Amygdala (tissue), 56 donors: Measurements from ENCODE around the gene TRIM43.
"Not testable (repeated sequence)": the region's sequence is repeated elsewhere in the genome, so short reads cannot be mapped to it uniquely, and the experiment has no call there.

Experiments
- DNase-seq, 56 donors: peaks; one replicate each; lab custom pipeline; 2025; lab: John Stamatoyannopoulos, UW

Gene TRIM43

DNA sequence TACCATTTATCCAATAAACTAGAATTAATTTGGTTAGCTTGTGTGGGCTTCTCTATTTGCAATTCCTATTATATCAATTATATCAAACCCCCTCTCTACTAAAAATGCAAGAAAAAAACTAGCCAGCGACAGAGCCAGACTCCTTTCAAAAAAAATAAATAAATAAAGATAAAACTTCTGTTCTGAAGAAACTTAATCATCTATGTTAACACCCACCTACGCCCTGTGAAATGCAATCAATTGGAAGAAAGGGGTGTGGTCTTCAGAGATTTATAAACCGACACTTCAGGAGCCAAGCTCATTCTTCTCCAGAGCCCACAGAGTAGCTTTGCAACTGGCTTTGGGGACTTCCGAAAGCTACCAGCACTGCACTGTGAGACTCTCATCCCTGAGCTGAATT lies at the start of gene TRIM43:
TSS of gene TRIM43 (plus strand) at position 301 of the 400 bp plus-strand sequence. CDS start 2,023 bp downstream, outside the sequence.
- DNase-seq: not testable (repeated sequence)

DNA sequence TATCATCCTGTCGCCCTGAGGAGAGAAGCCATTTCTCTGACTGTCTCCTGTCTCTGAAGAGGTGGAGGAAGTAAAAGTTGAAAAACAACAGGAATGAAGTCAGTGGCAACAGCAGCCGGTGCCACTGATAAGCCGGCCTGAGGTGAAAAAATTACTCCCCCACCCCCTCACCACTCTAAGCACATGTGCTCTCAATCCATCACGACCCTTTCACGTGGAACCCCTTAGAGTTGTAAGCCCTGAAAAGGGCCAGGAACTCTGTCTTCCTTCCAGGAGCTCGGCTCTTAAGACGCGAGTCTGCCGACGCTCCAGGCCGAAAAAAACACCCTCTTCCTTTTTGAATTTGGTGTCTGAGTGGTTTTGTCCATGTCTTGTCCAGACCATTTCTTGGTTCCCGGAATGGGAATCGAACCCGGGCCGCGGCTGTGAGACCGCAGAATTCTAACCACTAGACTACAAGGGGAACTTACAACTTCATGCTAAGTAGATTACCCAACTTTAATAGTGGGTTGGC lies 40.7 kb upstream of the TRIM43 start:
- DNase-seq: no peak

DNA sequence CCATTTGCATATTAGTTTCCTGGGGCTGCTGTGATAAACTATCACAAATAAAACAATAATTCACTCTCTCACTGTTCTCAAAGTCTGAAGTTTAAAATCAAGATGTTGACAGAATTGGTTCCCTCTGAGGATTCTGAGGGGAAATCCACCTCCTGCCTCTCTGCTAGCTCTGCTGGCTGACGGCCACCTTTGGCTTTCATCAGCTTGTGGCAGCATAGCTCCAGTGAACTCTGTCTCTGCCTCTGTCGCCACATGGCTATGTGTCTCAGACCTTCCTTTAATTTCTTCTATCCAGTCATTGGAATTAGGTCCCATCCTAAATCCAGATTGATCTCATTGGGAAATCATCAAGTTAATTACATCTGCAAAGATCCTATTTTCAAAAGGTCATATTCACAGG lies 38.9 kb upstream of the TRIM43 start:
- DNase-seq: peak in 16 of 56 donors; percentile 4 to 55 (median 20)

DNA sequence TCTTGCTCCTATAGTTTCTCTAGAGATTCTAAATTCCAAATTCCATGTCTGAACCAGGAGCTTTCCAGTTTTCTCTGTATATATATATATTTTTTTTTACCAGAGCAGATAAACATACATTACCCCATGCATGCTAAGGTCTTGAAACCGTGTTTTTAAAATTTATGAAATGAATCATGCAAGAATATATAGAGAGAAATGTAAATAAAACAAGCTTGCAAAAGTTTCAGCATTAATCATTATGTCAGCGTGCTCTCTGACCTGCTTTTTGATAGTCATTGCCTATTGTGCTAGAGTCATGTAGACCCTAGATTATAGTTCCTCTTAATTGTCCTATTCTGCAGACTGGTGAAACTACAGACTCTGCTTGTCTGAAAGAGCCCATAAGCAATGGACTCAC lies 22.6 kb upstream of the TRIM43 start:
- DNase-seq: no peak

DNA sequence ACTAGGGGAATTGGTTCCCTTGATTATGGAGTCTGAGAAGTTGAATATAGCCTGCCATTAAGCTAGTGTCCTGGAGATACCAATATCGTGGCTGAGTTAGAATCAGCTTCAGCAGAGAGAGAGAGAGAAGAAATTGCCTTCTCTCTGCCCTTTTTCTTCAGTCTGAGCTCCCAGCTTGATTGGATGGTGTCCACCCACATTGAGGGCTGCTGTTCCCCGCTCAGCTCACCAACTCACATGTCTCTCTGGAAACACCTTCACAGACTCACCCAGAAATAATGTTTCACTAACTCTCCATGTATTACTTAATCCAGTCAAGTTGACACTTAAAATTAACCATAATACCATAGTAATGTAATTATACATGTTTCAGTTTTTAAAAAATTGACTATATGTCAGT lies 17.9 kb upstream of the TRIM43 start:
- DNase-seq: no peak

DNA sequence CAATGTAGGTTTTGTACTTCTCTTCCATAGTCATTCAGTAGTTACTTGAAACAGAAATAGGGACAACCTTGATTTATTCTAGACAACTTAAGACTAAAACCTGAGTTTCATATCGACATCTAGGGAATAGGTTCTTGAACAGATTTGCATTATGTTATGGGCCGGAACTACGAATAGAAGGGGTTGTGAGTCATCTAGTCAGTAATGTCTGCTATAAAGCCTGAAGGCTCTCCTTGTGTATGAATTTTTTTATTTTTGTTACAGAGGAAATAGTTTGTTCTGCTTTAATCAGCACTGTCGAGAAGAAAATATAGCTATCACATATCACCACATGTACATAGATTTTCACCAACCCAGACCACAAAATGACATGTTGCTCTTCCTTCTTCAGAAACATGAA lies 17.3 kb upstream of the TRIM43 start:
- no peak for DNase-seq

DNA sequence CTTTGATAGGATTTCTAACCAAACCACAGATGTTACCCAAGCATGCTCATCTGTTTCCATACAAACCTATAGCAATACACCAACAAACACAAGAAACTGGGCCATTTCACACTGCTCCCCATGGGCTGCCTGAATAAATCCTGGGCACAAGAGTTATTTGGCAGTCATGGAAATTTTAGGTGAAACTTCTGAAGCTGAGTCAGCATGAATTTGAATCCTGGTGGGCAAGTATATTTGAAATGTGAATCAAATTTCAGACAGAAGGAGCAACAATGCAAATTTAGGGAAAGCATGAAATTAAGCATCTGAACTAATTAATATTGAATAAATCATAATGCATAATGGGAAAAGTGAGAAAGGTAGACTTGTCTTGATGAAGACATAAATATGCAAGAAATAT lies 15.9 kb upstream of the TRIM43 start:
- DNase-seq: no peak

DNA sequence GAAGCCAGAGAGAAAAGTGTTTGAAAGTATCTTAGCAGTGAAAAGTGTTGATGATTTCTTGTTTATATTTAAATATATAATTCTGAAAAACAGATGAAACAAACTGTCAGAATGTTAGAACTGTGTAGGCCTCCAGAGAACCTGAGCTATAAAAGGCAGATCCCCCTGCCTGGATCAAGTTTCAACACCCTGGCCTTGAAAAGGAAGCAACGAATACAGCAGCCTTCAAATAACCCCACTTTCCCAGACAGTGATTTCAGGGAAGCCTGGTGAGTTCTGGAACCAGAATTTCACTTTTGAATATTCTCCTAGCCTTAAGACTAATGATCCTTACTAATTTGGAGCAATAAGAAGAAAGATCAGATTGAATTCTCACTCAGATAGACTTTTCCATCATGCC lies 13.3 kb upstream of the TRIM43 start:
- no peak for DNase-seq

DNA sequence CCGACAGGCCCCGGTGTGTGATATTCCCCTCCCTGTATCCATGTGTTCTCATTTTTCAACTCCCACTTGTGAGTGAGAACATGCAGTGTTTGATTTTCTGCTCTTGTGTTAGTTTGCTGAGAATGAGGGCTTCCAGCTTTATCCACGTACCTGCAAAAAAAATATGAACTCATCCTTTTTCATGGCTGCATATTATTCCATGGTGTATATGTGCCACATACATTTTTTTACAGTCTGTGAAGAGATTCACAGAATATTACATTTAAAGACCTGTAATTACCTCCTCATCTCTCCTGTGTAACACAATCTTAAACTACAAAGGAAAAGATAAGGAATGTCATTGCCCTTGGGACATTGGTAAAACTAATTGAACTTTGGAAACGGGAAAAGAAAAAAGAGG lies 8.3 kb upstream of the TRIM43 start:
- DNase-seq: not testable (repeated sequence)

DNA sequence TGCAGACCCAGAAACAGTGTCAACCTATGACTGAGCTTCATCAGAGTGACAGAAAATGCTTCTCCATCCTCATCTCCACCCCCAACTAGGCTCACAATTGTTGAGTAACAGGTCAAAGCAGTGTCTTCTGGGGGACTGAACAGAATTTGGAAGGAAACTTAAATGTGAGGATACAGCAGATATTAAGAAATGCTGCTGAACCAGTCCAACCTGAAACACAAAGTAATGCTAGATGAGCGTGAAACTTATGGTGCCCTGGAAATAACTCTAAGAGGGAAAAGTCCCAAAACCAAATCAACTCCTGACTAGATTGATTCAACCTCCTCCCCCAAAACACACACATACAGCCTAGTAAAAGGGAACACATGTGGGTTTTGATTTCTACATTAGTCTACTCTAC lies 7.5 kb upstream of the TRIM43 start:
- DNase-seq: not testable (repeated sequence)

DNA sequence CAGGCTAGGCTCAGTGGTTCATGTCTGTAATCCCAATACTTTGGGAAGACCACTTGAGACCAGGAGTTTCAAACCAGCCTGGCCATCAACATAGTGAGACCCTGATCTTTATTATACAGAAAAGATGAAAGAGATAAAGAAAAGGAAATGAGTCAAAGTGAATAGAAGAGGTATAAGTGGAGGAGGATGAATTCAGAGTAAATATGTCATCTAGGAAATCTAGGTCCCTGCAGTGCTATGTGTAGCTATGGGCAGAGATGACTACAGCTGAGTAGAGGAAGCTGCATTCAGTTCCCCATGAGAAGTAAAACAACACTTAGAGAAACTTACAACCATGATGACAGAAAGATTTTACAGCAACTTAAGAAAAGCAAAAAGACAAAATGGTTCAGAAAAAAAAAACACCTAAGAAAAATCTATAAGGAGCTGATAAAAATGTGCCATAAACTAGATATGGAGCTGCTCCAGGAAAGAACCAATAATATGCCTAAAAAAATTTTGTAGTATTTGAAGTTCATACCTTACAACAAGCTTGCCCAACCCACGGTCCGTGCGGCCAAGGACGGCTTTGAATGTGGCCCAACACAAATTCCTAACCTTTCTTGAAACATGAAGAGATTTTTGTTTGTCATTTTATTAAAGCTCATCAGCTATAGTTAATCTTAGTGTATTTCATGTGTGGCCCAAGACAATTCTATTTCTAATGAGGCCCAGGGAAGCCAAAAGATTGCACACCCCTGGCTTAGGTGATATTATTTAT lies 1.8 kb upstream of the TRIM43 start:
- not testable (repeated sequence) for DNase-seq

DNA sequence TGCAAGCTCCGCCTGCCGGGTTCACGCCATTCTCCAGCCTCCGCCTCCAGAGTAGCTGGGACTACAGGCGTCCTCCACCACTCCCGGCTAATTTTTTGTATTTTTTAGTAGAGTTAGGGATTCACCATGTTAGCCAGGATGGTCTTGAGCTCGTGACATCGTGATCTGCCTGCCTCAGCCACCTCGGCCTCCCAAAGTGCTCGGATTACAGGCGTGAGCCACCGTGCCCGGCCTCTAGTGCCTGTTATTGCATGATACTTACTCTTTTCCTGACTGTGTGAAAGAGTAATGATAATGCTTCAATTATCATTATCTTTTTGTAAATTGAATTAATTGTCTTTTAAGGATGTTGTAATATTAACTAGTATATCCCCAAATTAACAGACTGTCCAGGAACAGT lies 1.2 kb downstream of the TRIM43 start:
- DNase-seq: not testable (repeated sequence)

DNA sequence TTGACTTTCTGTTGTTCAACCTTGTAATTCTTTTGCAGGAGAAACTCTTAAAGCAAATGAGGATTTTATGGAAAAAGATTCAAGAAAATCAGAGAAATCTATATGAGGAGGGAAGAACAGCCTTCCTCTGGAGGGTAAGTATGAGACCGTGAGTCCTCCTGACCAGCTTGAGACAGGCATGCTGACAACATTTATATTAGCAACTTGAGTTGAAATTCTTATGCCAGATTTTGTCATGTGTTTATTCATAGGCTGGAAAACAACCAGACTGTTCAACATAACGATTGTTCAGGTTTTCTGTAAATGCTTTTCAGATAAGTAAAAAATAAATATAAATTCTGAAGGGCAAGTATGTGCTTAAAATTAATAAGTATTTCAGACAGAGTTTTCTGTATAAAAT lies 3.2 kb downstream of the TRIM43 start:
- not testable (repeated sequence) for DNase-seq

DNA sequence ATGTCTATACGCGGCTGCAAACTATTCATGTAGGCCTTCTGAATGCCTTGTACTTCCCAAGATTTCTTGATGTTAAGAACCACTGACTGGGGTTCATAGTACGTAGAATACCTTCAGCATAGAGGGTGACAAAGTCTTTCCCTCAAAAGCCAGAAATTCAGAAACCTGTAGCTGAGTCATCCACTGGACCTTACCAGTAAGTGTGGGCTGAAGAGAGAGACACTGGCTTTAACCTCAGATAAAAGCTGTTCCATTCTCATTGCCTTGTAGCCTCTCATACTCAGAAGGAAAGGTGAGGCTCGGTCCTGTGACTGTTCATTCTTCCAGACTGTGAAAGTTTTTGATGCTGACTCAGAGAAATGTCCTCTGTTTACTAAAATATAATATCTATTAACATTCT lies 9.5 kb downstream of the TRIM43 start:
- not testable (repeated sequence) for DNase-seq

DNA sequence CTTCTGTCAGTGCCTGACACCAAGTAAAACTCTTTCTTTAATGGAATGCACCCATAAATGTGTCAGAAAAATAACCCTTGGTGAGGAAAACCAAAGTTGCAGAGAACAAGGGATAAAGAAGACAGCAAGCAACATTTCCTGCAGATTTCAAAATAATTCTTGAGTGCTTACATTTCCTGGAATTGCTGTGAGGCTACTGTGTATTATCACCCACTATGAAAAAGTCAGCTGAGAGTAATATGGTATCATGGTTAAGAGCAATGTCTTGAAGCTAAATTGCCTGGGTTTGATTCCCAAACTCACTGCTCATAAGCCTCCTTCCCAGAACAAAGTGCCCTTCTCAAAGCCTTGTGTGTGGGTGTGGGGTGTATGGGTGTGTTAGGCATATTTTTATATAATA lies 10.3 kb downstream of the TRIM43 start:
- DNase-seq: not testable (repeated sequence)

DNA sequence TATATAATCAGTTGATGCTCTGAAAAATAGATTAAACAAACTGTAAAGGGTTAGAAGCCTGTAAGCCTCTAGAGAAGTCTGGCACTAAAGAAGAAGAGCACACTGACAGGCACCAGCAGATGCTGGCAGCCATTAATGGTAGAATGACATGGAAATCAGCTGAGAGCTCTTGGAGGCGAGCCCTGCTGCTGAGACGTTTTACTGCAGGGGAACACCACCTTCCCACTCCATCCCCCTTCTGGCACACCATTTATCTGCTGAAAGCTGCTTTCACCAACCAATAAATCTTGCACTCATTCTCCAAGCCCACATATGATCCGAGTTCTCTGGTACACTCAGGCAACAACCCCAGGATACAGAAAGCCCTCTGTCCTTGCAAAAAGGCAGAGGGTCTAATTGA lies 16.6 kb downstream of the TRIM43 start:
- DNase-seq: not testable (repeated sequence)

DNA sequence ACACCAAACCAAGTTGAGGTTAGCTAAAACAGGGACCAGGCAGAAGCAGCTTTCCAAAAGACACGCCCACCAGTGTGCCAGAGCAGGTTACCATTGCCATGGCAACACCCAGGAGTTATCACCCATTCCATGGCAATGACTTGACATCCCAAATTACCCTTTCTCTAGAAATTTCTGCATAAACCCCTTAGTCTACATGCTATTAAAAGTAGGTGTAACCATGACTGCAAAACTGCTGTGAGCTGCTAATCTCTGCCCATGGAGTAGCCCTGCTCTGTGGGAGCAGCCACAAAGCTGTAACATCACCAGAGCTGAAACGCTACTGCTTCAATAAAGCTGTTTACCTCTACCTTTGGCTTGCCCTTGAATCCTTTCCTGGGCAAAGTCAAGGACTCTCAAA lies 18.0 kb downstream of the TRIM43 start:
- not testable (repeated sequence) for DNase-seq

DNA sequence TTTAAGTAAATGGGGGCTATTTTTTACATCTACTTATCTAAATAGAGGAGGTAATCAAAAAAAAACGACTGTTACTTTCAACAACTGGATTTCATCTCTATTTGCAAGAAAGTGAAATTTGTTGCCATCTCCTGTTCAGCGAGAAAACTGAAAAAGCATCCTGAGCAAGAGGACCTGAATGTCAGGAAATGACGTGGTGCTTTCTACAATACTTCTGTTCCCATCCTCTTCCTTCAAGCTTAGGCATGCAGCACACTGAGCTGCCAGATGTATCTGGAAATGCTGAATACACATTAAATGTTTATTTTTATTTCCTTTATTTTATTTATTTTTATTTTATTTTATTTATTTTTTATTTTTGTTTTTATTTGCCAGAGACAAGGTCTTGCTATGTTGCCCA lies 21.2 kb downstream of the TRIM43 start:
- DNase-seq: not testable (repeated sequence)

DNA sequence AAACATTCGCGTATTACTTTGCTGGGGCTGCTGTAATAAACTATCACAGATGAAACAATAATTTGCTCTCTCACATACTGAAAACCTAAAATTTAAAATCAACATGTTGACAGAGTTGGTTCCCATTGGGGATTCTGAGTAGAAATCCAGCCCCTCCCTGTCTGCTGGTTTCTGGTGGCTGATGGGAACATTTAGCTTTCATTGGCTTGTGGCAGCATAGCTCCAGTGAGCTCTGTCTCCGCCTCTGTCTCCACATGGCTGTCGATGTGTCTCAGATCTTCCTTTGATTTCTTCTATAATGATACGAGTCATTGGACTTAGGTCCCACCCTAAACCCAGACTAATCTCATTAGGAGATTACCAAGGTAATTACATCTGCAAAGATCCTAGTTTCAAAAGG lies 30.9 kb downstream of the TRIM43 start:
- DNase-seq: not testable (repeated sequence)

DNA sequence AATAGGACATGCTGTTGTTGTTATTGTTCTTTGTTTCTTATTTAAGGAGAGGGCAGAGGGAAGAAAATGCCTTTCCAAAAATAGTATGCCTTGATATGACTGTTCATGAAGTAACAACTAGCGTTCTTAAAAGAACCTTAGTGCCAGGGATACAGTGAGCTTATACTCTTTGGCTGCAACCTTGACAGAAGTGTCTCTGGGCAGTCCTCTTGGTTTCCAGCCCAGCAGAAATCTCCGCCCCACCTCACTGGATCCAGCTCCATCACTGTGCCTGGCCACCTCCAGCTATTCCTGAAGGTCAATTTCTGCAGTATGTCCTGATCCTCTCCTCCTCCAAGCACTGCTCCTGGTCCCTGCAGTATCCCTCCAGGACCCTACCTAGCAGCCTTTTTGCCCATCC lies 39.2 kb downstream of the TRIM43 start:
- DNase-seq: not testable (repeated sequence)

DNA sequence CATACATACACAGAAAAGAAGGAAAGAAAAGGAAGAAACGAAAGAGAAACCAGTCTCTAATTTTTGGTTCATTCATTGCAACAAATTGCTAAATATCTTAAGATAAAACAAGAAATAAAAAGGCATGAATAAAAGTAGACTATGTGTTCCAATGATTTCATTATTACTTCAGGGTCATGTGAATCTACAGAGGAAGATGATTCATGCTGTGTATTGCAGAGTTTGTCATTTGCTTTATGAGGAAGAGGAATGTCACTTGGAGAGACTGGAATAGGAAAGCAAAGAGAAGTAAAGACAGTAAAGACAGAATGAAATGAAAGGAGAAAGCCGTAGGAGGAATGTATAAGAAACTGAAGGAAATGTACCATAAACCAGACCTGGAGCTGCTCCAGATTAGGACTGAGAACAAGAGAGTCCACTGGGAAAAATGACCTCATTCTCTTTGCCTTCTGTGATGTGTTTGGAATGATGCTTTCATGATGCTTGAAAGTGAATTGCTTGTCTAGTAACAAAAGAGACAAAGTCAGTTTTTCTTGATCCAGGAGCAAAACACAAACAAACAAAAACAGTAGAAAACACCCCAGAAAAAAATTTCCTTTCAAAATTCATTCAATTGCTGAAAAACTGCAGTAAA lies 41.9 kb downstream of the TRIM43 start:
- DNase-seq: not testable (repeated sequence)
